Fibroblast of lung (primary cell): ENCODE data around the gene MYO5B.

Source experiments
- EZH2 ChIP-seq: IDR thresholded peaks from 2 replicates; pipeline ENCODE4 v1.5.1; 2012; ENCODE audit warnings: low read length, control low read depth, mild to moderate bottlenecking; ENCODE audit errors: missing control alignments
- TF ChIP-seq, protein P1 (sequence below), 2 donors: IDR thresholded peaks in 1 of 2; conservative IDR thresholded peaks in 1 of 2; 1 replicate in 1 of 2; 2 replicates in 1 of 2; pipeline ENCODE4 v1.5.1; 2011 to 2012; ENCODE audit warnings: low read length in 2 of 2, control low read depth in 1 of 2, inconsistent platforms in 1 of 2, low read depth in 1 of 2, mild to moderate bottlenecking in 1 of 2

DNA sequence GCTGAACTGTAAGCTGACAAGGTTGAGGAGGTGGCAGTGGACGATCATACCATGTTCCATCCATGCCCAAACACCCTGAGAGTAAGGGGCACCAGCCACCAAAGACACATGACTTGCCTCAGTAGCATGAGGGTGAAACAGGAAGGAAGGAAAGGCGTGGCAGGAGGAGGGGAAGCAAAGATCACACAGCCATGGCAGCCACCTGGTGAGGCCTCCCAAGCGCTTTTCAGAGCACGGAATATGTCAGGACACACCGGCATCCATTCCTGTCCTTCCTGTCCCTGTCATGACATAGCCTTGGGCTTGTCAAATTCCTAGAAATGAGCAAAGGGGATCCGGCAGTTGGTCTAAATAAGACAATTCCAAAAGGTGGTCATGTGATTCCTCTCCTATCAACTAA, 118.7 kb downstream of the MYO5B start:
- TF ChIP-seq, protein P1, sequence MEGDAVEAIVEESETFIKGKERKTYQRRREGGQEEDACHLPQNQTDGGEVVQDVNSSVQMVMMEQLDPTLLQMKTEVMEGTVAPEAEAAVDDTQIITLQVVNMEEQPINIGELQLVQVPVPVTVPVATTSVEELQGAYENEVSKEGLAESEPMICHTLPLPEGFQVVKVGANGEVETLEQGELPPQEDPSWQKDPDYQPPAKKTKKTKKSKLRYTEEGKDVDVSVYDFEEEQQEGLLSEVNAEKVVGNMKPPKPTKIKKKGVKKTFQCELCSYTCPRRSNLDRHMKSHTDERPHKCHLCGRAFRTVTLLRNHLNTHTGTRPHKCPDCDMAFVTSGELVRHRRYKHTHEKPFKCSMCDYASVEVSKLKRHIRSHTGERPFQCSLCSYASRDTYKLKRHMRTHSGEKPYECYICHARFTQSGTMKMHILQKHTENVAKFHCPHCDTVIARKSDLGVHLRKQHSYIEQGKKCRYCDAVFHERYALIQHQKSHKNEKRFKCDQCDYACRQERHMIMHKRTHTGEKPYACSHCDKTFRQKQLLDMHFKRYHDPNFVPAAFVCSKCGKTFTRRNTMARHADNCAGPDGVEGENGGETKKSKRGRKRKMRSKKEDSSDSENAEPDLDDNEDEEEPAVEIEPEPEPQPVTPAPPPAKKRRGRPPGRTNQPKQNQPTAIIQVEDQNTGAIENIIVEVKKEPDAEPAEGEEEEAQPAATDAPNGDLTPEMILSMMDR (conservative IDR thresholded peaks at IDR 0.05 in 1 of 2, IDR thresholded peaks at IDR 0.05 in 1 of 2; ENCODE audit: low read depth in 1 of 2, low read length in 2 of 2), result no peak
- no peak for TF ChIP-seq EZH2
